ENCODE measurements around the gene ST3GAL4. TPM values are rescaled to one million over a fixed set of nuclear protein-coding genes. Genes with fewer than 3 reads are reported as not detected.
A peak's percentile ranks its signal among the peaks of the same experiment; 100 is the strongest.

ST3GAL4 gene
- polyA plus RNA-seq, 5 donors, result 29.4 to 38.5 (median 36.1) TPM

DNA sequence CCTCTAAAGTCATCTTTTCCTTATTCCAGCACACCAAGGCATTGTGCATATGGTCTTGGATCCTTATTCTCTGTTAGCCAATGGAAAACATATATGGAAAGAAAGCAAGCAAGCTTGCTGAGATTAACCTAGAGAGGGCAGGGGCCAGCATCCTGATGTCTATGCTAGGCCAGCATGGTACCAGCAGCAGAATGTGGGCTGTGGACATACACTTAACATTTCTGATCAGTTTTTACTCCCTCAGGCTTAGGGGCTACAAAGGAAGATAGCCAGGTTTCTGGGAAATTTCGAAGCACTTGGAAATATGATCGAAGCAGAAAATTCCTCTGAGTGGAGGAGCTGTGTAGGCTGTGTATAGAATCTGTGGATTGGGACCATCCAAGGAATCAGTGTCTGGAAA is 67.0 kb downstream of the ST3GAL4 start:
- no peak for DNase-seq

DNA sequence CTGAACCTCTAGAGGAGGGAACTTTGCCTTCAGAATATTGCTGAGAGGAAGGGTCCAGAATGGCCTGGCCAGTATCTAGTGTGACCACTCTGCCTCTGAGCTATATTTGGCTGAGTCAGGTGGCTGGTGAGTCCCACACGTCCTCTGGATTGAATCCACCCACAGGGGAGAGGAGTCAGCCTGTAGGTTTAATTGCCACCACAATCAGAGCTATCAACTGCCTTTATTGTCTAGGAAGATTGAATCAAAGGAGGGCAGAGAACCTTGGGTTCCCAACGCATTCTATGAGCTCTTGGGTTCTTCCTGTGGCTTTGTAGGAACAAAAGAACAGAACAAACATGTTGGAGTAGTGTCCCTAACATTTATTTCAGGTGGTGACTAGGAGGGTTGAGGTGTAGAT is 67.7 kb downstream of the ST3GAL4 start:
- no peak for DNase-seq

DNA sequence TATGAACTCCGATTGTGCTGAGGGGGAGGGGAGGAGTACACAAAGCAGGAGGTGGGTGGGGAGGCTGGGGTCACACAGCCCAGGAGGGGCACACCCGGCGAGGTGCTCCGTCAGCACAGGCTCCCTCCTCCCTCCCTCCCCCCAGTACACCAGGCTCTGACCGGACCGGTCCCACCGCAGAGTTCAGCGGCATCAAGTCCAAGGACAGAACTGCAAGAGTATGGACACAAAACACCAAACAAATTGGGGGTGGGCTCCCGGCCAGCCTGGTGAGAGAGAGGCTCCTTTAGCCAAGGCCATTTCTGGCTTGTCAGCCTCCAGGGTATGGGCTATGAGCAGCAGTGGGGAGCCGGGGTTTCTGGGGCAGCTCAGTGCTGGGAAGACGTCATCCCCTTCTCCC is 68.3 kb downstream of the ST3GAL4 start:
- no peak for DNase-seq

DNA sequence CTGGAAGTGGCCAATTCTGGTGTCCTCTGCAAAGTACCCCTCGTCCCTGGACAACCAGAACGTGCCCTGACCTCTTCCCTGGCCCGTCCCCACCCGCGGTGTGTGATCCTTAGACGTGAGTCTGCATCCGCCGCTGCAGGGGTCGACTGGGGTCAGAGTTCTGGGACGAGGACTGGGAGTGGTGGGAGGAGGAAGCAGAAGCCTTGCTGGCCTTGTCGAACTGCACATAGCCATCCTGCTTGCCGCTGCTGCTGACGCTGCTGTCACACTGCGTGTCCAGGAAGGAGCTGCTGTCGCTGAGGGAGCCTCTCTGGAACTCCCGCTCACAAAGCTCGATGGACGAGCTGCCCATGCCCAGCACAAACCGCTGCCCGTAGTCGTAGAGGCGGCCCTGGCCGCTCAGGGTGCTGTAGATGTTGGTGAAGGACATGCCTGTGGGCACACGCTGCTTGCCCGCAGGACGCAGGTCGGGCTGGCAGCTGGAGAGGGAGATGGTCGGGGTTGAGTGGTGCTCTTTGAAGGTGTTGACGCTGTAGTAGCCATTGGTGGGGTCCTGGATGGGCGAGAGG is 69.1 kb downstream of the ST3GAL4 start:
- DNase-seq, result no peak

DNA sequence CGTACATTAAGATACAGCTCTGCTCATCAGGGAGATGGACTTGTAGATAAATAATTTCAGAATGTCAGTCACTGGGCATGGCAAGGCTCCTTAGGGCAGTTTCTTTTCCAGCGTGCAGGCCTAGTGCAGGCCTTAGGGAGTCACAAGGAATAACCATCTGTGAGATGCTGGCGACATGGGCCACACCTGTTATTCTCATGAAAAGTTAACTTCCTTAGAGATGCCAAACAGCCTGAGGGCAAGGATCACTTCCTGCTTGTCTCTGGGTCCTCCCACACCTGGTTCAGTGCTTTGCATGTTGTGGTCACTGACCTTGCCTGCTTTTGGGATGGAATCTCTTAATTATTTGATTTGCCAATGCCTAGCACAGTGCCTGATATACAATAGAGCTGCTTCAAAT is 70.6 kb downstream of the ST3GAL4 start:
- DNase-seq, result no peak

DNA sequence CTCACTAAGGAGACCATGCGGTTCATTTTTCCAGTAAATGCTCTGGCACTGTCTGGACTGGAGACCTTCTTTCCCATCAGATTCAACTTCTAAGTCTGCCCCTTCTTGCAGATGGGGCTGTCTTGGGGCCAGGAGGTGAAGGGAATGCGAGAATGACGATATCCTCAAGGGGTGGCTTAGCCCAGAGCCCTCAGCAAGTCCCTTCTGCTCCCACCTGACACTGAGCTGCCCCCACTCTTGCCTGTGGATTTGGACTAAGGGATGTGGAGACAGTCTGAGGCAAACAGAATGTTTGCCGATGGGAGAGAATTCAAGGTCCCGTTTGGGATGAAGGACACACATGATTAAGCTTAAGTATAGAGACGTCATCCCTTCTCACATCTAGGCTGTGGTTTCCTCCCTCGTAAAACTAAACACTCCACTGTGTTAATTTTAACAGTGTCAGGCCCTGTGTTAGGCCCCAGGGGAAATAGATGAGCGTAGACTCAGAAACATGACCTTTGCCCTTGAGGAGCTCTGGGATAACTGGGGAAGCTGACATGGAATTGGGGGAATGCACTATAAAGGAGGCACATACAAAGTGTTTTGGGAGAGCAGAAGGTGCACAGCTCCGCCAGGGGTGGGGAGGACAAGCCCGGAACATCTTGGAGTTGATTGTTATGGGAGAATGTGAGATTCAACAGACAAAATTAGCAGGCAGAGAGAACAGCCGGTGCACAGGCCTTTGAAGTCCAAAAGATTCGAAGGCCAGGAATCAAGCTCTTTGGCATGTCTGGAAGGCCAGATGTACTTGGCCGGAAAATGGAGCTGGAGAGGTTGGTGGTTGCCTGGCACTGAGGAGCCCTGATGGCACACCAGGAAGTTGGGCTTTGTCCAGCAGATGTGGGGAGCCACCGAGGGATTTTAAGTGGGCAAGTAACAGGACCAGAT is 71.6 kb downstream of the ST3GAL4 start:
- no peak for DNase-seq

DNA sequence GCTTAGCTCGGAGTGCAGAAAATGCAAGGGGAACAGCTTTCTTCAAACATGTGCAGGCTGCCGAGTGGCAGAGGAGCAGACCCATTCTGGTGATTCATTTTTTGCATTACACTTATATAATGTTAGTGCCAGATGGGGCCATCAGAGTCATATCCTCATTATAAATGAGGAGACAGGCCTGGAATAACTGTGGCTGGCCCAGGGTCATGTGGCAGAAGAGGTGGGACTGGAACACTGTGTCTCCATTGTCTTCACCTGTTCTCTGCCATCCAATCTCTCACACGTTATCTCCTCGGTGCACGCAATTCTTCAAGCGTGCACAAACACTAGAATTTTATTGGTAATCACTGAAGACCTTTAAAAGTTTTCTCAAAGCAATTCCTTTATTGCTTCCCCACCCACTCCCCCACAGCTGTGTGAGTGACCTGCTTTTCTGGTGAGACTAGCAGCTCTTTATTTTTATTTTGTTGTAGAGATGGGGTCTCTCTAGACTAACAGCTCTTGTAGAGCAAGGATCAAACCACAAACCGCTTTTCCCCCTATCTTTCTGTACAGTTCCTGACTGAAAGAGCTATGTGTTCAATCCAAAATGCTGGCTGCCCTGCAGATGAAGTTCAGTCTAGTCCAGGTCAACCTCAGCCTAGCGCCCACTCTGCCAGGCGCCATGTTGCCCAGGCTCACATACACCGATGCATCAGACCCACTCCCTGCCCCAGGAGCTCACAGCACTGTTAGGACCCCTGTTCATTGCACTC is 75.3 kb downstream of the ST3GAL4 start:
- no peak for DNase-seq

DNA sequence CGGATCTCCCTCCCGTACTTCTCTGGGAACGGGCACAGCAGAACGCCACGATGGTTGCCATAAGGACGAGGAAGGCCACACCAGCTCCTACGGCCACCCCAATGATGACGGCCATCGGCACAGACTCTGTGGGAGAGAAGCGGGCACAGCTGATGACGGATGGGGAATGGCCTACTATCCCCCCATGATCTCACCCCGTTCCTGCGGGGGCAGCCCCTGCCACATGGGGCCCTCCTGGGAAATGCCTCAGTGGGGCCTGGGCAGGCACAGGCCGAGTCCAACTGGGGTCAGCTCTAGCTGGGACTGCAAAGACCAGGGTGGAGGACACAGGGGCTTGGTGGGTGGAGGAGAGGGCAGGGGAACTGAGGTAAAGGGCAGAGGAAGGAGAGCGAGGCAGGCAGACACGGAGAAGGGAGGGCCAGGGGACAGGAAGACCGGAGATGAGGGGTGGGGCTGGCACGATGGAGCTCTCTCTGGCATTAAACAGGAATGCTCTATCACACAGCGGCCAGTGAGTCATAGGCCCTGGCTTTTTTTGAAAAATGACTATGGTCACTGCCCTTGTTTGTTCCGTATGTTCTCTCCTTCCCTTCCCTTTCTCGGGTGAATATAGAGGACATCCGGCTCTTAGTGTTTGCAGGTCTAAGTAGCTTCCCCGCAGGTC is 76.0 kb downstream of the ST3GAL4 start:
- no peak for DNase-seq

DNA sequence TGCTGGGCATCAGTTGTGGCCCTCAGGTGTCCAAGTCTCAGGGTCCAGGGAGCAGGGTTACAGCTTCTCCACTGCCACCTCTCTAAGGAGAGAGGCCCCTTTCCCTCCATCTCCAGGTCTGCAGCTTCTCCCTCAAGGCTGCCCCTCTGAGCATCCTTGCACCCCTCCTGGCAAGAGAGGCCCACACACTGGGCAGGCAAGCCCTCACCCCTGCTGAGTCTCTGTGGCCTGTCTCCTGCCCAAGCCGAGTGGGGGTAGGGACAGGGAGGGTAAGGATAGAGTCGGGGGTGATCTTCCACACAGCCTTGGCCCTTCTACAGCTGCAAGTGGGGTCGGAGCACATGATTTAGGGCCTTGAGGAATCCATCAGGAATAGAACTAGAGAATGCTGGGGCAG is 76.6 kb downstream of the ST3GAL4 start:
- DNase-seq, result no peak

DNA sequence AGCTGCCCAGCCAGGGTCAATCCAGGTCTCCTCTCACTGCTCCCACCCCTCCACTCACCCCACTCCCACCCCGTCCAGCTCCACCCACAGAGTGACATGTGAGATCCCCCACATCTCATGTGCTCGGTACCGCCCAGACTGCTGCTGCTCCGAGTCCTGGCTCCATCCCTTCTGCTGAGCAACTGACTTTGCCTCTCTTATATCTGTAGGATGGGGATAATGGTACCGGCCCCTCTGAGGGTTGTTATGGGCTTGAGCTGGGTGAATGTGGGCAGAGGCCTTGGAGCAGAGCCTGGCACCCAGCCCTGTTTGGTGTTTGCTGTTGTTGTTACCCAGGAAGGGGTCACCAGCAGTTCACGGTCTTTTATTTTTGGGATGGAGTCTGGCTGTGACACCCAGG is 77.0 kb downstream of the ST3GAL4 start:
- no peak for DNase-seq

DNA sequence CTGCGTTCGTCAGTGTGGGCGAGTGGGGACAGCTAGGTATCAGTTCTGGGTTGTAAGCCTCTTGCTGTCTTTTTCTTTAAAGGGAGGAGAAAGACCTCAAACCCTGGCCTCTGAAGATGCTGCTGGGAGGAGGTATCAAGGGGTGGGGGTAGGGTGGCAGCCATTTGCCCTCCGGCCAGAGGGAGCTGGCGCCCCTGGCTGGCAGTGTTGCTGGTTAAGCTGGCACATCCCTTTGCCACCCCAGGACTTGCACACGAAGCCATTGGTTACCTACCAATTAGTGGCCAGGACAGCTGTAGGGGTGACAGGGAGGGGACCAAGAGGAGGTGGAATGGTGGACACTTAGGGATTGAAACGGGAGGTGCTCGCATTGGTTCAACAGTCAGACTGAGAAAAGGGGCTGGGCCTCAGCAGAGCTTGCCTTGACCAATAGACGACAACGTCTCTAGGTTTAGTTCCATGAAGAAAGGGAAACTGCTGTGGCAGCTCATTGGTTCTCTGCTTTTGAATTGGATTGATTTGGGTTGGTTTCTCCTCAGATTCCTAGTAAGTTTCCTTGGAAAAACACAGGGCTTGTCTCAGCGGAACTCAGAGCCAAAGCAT is 77.9 kb downstream of the ST3GAL4 start:
- no peak for DNase-seq

DNA sequence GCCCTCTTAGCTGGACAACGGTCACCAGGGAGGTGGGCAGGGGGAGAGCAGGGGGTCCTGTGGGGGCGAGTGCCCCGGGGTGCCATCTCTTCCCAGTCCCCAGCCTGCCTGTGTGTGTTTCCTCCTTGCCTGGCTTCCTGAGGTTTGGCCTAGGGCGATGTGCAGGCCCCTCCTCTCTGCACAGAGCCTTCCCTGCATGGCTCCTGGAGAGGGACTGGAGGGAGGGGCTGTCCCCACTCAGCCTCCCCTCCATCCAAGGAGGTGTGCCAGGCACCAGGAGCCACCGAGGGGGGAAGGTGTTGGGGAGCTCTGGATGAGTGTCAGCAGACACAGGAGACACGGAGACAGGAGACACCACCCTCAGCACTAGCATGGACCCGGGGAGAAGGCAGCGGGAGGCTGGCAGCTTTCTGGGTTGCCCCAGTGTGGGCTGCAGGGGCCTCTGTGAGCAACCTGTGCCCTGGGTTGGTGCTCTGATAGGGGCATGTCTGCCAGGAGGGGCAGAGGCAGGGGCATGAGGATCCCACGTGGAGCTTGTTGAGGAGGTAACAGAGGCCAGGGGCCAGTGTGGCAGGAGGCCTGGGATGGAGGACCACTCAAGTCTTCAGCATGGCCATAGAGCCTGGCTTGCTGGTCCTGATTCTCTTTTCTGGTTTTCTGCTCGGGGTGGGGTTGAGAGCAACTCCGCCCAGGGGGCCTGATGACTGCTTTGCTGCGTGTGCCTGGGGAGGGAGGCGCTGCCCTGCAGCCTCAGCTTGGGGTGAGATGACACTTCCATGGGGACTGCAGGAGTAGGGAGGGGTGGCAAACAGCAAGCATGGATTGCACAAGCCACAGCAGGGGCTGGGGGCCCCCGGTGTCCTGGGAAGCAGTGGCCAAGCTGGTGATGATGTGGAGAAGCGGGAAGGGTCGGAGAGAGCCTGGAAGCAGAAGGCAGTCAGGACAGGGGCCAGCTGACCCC is 78.8 kb downstream of the ST3GAL4 start:
- DNase-seq, result no peak

DNA sequence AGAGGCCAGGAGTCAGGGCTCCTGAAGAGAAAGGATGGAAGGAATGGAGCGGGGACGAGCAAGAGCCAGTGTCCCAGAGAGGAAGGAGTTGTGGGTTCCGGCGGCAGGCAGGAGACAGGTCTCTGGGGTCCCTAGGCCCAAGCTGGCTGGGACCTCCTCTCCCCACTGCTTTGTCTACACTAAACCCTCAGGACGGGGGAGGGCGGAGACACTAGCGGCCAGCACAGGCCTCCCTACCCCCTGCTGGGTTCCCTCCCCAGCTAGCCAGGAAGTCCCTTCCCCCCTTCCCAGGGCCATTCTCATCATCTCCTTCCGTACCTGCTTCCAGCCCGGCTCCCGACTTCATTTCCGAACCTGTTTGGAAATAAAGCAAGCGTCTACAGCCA is 79.5 kb downstream of the ST3GAL4 start:
- no peak for DNase-seq

DNA sequence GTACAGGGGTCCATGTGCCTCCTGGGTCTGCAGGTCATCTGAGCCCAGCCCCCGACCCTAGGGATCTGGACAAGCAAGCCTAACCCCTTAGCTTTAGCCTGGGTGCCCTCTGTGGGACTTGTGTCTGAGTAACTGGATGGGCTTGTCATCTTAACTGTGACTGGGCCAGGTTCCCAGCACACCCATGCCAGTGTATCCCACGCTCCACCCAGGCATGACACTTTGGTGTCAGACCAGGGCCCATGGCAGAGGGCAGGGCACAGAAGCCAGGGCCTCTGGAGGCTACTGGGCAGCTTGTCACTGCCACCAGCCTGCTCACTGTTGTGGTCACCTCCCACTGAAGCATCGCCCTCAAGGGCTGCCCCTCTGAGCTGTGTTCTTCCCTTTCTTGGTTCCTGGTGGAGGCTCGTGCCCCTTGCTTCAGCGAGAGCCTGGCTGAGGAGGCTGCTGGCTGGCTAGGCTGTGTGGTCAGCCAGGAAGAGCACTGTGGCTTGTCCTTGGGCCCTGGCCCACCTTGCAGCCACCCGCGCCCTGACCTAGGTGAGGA is 80.8 kb downstream of the ST3GAL4 start:
- no peak for DNase-seq

DNA sequence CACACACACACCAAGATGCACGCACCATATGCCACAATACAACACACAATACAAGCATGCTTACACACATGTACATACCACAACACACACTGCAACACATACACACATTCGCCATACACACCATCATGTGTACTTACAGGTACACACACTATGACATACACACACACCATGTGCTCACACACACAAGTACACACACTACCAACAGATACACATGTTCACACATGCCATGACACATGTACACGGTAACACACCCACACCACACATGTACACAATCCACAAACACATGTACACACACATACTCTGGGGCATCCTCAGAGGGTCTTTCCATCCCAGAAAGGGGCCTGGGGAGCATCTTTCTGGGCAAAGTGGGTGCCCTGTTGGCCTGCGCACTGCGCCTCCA is 82.2 kb downstream of the ST3GAL4 start:
- DNase-seq, result no peak

DNA sequence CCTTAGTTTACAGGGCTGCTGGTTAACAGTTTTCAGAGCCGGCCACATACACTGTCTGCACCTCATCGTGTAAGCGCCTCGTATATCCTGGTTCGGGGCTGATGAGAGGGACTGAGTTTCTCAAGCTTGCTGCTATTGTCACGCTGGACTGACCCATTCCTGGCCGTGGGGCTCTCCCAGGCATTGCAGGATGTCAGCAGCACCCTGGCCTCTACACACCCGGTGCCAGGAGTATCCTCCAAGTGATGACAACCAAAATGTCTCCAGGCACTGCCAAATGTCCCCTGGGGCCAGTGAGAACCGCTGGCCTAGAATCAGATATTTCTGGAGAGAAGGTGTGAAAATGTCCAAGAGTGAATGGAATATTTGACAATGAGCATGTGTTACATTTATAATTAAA is 82.8 kb downstream of the ST3GAL4 start:
- DNase-seq, result no peak

DNA sequence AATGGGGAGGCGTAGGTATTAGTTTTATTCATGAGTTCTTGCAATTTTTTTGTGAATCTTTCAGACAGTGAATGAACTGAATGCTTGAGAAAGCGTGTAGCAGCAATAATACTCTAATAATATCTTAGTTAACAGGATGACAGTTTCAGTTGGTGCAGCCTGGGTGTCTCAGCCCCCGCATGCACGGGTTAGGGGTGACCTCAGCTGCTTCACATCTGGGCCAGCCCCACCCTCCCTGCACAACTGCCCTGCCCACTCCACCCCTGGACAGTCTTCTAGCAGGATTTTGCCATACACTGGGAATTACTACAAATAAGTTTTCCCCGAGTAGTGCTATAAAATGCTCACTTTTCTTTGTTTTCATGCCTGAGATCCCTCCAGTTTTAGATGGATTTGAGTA is 83.2 kb downstream of the ST3GAL4 start:
- DNase-seq, result no peak

DNA sequence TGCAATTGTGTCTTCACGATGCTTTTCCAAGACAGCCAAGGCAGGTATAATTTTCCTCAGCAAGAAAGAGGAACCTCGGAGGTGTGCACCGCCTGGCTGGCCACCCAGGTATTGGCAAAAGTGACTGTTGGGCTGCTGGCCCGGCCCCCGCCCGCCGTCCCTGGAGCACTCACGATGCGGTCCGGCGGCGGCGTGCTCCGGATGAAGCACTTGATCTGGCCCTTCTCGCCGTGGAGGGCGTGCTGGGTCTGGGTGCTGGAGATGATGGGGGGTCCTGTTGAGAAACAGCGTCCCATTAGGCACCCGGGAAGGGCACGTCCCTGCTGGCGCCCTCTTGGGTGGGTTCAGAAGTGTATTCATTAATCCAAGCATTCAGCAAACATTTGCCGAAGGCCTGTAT is 84.8 kb downstream of the ST3GAL4 start:
- no peak for DNase-seq

DNA sequence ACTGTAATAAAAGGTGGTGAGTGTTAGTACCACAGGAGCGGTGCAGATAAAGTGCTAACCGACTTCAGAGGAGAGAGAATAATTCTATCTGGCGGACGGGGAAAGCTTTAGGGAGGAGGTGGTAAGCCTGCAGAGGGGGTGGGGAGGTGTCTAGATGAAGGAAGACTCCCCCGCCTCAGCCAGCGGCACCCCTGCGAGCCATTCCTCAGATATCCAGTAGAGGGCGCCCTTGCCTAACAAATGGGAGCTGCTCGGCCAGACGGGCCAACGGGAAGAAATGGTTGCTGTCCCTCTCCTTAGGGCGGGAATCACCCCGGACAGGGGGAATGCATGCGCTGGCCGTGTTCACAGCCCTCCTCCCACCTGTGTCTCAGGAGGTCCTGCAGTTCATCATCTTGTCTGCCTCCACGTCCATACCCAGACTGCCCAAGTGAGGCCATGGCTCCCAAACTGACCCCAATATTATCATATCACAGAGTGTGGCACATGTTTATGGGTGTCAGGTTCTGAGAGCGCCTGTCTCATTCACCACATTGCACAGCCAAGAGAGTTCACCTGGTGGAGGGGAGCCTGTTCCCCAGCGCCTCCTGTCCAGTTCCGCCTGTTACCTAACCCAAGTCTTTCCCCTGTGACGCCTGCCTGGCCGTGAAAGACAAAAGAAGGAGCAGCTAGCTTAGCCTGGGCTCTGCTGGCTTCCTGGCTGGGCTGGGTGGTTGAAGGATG is 85.5 kb downstream of the ST3GAL4 start:
- peak; percentile 57 to 70 for DNase-seq

DNA sequence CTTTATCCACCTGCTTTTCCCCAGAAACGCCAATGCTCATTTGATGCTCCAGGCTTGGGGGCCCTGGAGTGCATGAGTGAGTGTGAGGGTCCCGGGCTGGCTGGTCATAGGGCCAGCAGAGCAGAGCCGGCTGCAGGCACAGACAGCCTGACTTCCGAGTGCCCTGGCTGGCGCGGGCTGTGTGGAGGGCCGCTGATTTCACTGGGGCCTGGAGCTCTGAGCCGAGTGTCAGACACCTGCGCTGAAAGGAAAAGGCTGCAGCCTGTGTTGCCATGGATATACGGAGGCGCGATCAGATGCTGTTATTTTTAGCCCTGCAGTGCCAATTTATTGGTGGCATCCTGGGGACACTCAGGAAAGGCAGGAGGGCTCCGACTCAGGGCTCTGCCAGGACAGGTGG is 87.6 kb downstream of the ST3GAL4 start:
- no peak for DNase-seq

Measured in right lung (tissue), 5 donors.